Measurements from ENCODE around the gene AUH.

AUH gene

GRCh38 chr9:91243029-91243428, 118.7 kb downstream of the AUH start:
- no peak for DNase-seq

GRCh38 chr9:91241909-91242308, 119.8 kb downstream of the AUH start:
- DNase-seq = no peak

GRCh38 chr9:91240596-91241165, 121.0 kb downstream of the AUH start:
- no peak for DNase-seq

DNA sequence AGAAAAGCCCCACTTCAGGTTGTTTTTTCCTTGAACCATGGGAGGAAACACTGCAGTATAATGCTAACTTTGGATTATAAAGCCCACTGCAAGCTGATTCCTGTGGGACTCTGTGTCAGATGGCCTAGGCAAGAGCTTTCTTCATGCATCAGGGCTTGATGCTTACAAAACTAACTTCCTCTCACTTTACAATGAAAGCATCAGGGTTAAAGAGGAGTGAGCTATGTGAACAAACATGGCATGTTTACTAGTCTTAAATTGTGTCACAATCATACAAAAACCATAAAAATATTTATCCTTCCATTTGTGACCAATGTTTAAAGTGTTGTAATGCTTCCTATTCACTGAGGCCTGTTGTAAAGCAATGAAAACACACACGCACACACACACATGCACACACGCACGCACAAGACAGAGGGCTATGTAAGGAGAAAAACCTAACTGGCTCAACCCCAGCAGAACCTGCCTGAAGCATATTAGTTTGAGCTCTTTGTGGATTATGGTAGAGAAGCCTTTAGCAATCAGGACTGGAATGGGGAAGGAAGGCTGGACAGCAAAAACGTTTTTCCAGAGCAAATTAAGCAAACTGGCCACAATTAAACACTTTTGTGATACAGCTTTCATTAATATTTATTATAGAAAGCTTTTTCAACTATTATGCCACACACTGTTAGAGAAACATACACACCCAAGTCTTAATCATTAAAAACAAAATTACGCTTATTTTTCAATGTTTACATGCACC, 122.2 kb downstream of the AUH start:
- no peak for DNase-seq

GRCh38 chr9:91234523-91234922, 127.2 kb downstream of the AUH start:
- DNase-seq = no peak

DNA sequence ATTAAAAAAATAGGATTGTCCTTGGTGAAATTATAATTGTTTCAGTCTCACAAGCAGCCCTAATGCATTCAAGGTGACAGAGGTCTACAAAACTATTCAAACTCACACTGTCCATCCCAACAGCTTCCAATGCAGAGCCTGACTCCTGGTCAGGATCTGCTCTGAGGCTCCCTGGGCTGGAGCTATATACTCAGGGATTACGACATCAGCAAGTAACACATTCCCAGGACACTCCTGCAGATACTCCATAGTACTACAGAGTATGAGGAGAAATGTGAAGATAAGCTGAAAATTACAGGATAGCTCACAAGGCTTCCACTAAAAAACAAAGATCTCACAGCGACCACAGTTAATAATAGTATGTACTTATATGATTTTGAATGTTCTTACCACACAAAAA, 130.1 kb downstream of the AUH start:
- DNase-seq = no peak

DNA sequence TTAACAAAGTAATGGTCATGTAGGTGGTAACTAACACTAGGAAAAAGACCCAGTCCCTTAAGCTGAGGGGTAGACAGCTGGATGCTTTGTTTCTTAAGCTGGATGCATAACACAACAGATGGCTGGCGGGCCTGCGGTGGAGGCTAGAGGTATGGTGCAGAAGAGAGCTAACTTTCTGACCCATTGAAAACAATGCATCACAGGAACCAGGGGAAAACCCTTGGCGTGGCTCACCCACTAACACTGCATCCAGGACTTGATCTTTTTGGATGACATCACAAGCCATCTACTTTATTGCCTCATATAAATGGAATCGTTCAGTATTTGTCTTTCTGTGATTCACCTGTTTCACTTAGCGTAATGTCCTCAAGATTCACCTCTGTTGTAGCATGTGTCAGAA, 138.7 kb downstream of the AUH start:
- no peak for DNase-seq

DNA sequence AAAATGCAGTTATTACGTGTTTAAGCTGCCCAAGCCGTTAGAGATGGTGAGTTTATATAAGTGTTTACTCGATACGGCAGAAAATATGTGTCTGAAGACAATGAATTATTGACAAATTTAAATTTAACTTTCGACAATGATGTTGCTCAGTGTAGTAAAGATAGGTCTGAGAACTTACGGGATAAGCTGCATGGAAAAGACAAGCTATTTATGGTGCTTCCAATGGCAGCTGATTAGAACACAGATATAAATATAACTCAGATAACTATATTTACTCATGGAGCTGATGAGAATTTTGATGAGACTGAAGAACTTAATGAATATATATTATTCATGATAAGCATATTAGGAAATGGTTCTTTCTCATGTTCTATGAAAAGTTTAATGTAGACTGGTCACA, 139.3 kb downstream of the AUH start:
- no peak for DNase-seq

DNA sequence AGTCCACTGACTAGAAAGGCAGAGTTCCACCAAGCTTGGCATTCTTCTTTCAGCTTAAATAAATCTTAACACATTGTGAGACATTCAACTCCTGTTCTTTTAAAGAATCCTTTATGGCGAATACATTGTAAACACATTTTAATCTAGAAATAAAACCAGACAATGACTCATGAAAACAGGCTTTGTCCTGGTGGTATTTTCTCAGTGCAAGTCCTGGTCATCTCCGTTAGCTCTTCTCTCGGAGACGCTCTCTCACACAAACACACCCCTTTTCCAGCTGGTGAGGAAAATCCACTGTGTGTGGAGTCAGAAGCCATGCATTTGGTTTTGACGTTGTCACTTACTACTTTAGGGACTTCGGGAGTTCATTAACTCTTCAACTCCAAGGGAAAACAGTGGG, 140.4 kb downstream of the AUH start:
- DNase-seq = no peak

DNA sequence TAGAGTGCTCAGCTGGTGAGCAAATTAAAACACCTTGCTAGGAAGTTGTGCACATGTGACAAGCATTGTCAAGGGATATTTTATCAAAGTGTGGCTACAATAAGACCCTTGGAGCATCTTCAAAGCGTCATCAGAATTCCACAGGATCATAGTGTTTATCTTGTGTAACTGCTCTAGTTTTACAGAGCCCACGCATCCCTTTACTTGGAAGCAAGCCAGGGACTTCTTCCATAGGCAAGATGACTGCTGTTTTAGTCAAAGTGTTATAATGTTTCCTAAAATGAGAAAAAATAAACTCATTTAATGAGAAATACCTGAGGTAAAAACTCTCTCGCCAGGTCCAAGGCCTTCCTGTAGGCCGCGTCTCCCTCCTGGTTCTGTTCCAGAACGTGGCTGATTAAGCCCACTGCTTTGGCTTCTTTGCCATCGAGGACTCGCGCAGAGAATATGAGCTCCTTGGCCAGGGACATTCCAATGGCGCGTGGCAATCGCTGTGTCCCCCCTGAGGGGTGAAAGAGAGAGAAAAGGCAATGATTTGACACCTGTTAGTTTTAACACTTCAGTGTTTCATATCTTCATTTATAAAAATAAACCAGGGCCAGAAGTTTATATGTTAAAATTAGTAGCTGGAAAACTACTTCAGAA, 141.1 kb downstream of the AUH start:
- no peak for DNase-seq

DNA sequence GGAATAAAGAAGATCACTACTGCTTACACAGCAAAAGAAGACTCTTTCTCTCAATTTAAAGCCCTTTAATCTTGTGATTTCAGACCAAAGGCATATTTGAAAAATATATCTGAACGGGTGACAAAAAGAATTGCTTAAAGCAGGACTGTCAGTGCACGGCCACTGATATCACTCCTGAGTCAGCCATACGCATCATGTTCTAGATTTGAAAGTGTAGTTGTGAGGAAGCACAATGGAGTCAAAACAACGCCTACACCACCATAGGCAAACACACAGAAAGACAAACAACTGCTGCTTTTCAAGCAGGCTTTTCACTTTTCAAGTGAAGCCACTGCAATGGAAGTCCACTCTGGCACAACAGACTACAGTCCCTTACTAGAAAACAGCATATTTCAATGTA, 141.7 kb downstream of the AUH start:
- DNase-seq = no peak

- no peak for DNase-seq
Measured at GRCh38 chr9:91219557-91219956, 142.2 kb downstream of the AUH start.

DNA sequence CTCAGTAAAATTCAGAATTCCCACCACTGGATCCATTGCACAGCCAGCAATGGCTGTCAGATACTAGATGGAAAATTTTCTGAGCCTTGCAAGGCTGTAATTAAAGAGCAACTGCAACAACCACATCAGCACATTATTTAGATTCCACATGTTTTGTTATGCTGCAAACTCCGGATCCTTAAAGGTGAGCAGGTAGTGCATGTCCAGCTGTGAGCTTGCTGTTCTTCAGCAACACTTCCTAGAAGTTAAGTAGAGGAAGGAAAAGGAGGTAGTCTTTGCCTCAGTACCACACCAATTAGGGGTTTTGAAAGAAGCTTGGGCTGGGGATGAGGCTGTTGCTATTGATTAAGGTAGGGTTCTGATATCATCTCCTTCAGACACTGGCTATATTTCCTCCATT, 144.3 kb downstream of the AUH start:
- no peak for DNase-seq

GRCh38 chr9:91214867-91215266, 146.9 kb downstream of the AUH start:
- no peak for DNase-seq

DNA sequence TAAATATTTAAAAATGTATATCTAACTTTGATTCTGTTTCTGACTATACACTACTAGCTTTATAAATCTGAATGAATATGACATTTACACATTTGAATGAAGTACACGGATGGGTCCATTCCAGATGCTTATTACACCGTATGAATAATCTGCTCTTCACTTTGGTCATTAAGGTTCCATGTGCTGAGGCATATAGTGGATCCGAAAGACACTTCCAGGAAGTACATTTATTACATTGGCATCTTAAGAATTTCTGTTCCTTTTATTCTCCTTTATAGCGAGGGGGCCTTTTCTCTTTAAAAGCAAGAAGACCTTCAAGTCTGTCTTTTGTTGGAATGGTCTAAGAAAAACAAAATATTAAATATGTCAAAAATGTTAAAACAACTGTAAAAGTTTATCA, 147.6 kb downstream of the AUH start:
- DNase-seq = no peak

DNA sequence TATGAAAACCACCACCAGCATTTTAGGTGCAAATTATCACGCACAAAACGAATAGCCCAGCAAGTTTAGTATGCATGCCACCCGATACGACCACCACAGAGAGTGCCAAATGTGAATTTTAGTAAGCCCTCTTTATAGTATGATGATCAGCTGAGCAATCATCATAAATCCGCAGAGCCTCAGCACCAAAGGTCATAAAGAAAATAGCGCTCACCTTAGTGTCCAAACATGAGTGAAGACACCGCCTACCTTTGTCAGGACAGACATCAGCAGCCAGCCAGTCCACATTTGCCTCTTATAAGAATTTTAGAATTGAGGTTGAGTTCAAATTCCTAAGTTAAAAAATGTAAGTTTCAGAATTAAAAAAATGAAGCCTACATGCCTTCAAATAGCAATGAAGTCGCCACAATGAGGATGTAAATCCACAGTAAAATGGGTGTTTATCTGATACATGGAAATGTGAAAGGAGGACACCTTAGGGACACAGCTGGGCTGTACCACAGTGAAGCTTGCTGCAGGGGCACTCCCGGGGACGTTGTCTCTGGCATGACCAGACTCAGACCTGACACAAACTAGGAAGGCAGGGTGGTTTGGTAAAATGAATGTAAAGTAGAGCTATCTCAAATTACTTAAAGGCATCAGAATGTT, 149.0 kb downstream of the AUH start:
- no peak for DNase-seq

GRCh38 chr9:91211919-91212318, 149.8 kb downstream of the AUH start:
- DNase-seq = no peak

DNA sequence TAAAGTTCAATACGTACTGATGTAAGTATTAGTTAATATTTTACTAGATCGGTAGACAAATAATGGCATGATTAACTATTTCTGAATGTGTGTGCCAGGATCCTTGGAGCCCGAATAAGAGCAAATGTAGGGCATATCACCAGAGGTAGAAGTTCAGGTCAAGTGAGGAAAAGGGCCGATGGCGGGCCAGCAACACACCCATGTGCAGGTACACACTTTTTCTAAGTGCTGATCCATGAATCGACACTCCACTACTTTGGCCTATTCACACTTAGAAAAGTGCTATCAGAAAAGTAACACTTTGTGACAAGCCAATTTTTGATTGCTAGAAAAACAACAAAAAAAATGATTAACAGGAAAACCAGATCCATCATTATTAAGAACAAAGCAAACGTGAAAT, 150.3 kb downstream of the AUH start:
- no peak for DNase-seq

- no peak for DNase-seq
Measured at GRCh38 chr9:91210318-91210717, 151.4 kb downstream of the AUH start.

- DNase-seq = no peak
Measured at GRCh38 chr9:91208837-91209236, 152.9 kb downstream of the AUH start.

- no peak for DNase-seq
Measured at GRCh38 chr9:91208419-91208745, 153.3 kb downstream of the AUH start.

DNA sequence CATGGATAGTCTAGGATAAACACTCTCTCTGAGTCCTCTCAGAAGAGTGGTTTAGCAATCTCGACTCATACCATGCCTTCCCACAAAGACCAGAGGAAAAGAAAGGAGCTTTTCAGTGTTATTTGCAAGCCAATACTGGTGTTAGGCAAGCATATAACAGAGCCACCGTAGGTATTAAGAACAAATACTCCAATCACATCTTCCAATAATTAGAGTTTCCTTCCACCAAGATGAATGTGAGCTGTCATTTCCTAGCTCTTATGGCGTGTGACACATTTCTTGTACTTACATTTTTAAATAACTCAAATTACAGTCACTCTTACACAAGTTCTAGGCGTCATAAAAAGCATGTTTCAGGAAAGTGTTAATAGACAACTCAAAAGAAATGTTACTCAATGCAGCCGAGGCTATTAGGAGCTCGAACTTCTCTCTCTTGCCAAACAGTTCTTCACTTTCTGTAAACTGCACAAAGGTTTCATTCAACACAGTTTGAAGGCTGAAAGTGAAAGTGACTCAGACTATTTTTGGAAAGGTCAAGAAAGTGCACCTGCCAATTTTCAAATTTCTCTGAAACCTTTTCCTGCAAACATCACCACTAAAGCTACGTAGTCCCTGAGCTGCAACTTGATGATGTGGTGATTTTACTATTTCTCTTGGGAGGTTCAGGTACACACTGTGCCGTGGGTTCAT, 153.8 kb downstream of the AUH start:
- DNase-seq = no peak

DNA sequence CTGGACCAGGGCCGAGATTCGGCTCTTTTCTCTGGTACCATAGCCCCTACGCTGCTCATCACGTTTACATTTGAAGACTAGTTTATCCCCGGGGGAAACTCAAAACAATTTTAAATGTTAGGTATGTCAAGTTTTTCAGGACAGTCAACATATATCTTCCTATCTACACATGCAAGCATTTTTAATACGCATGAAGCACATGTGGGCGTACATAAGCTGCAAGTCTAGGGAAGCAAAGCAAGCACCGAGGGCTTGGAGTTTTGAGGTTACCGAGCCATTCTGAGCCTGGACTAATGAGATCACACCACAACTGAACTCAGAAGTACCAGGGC, 154.4 kb downstream of the AUH start:
- no peak for DNase-seq

GRCh38 chr9:91206806-91207205, 154.9 kb downstream of the AUH start:
- DNase-seq = no peak
